ENCODE results near the gene MAP3K7.

The MAP3K7 gene

GRCh38 chr6:90483116-90483839 is 103.6 kb downstream of the MAP3K7 start:
- DNase-seq, result no peak

- no peak for DNase-seq
These were observed 106.2 kb downstream of the MAP3K7 start for GRCh38 chr6:90480666-90481065.

- no peak for DNase-seq
These were observed 107.3 kb downstream of the MAP3K7 start for GRCh38 chr6:90479603-90479926.

GRCh38 chr6:90478789-90479602 is 107.9 kb downstream of the MAP3K7 start:
- peak; percentile 83 for DNase-seq

- no peak for DNase-seq
These were observed 108.6 kb downstream of the MAP3K7 start for GRCh38 chr6:90478278-90478677.

DNA sequence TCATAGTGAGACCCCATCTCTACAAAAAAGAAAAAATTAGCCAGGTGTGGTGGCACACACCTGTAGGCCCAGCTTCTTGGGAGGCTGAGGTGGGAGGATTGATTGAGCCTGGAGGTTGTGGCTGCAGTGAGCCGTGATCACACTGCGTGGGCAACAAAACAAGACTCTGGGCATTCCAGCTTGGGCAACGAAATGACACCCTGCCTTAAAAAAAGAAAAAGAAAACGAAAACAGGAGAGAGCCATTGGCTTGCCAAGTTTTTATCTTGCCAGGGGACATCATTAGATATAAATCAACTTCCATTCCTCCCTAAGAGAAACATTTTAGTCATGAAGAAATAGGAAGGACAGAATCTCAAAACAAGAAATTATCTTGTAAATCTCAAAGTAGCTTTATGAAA is 109.5 kb downstream of the MAP3K7 start:
- DNase-seq, result no peak

- no peak for DNase-seq
These were observed 114.2 kb downstream of the MAP3K7 start for GRCh38 chr6:90472716-90473115.

GRCh38 chr6:90471263-90471662 is 115.6 kb downstream of the MAP3K7 start:
- no peak for DNase-seq

DNA sequence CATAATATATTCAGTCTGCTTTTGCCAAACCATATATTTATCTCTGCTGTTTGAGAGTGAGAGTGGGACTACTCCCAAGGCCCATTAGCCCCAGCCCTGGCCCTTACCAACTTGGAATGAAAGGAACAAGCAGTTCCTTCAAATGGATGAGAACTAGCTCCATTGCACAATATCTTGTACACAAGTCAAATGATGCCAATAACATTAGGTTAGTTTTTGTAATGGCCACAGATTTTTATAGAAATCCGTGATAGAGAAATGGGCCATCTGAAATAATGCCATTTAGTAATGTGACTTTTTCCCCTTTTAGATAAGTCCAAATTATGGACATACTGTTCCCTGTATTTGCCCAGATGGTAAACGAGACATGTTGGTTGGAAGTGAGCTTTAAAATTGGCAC is 117.0 kb downstream of the MAP3K7 start:
- no peak for DNase-seq

GRCh38 chr6:90468859-90469258 is 118.0 kb downstream of the MAP3K7 start:
- DNase-seq, result no peak

DNA sequence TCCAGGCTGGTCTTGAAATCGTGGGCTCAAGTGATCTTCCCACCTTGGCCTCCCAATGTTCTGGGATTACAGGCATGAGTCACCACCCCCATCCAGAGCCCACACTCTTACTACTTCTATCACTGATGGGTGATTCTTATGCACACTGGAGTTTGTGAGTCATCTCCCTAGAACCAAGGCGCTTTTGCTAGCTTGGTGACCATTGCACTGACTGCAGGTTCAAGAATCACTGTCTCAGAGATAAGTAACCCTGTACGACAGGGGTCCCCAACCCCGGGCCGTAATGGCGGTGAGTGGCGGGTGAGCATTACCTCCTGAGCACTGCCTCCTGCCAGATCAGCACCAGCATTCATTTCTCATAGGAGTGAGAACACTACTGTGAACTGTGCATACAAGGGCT is 118.8 kb downstream of the MAP3K7 start:
- DNase-seq, result peak; percentile 17

DNA sequence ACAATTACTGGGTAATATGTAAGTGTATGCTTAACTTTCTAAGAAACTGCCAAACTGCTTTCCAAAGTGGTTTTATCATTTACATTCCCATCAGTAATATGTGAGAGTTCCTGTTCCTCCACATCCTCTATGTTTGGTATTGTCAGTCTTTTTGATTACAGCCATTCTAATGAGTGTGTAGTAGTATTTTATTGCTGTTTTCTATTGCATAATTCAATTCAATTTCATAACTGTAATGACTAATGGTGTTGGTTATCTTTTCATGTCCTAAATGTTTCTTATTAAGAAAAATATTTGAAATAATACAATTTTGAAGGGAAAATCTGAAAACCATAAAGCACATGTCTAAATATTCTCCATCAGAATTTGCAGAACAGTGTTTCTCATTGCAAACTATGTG is 119.3 kb downstream of the MAP3K7 start:
- DNase-seq, result no peak

GRCh38 chr6:90466154-90466940 is 120.5 kb downstream of the MAP3K7 start:
- peak; percentile 27 for DNase-seq

GRCh38 chr6:90465686-90466085 is 121.2 kb downstream of the MAP3K7 start:
- DNase-seq, result no peak

- no peak for DNase-seq
These were observed 122.4 kb downstream of the MAP3K7 start for GRCh38 chr6:90464507-90464906.

GRCh38 chr6:90463874-90464273 is 123.0 kb downstream of the MAP3K7 start:
- DNase-seq, result no peak
